ENCODE results near the gene GREB1.

The GREB1 gene

GRCh38 chr2:11677136-11678055 lies 143.6 kb downstream of the GREB1 start:
- DNase-seq (ENCODE audit: extremely low spot score, insufficient read length, low read depth) (no peak), FAIRE-seq (no peak)

GRCh38 chr2:11678306-11678960 lies 144.6 kb downstream of the GREB1 start:
- FAIRE-seq (no peak), DNase-seq (ENCODE audit: extremely low spot score, insufficient read length, low read depth) (no peak)

GRCh38 chr2:11679016-11679415 lies 145.2 kb downstream of the GREB1 start:
- DNase-seq (ENCODE audit: extremely low spot score, insufficient read length, low read depth) (no peak), FAIRE-seq (no peak)

GRCh38 chr2:11679486-11680181 lies 145.8 kb downstream of the GREB1 start:
- no peak for FAIRE-seq
- no peak for DNase-seq (ENCODE audit: extremely low spot score, insufficient read length, low read depth)

GRCh38 chr2:11680182-11680900 lies 146.5 kb downstream of the GREB1 start:
- DNase-seq (ENCODE audit: extremely low spot score, insufficient read length, low read depth) (no peak), FAIRE-seq (no peak)

GRCh38 chr2:11680901-11681721 lies 147.3 kb downstream of the GREB1 start:
- FAIRE-seq (no peak), DNase-seq (ENCODE audit: extremely low spot score, insufficient read length, low read depth) (no peak)

GRCh38 chr2:11681722-11682589 lies 148.1 kb downstream of the GREB1 start:
- FAIRE-seq: peak; percentile 46
- DNase-seq (ENCODE audit: extremely low spot score, insufficient read length, low read depth): peak; percentile 67

- DNase-seq (ENCODE audit: extremely low spot score, insufficient read length, low read depth): no peak
- FAIRE-seq: no peak
Observed at GRCh38 chr2:11682590-11682915, 148.7 kb downstream of the GREB1 start.

- no peak for DNase-seq (ENCODE audit: extremely low spot score, insufficient read length, low read depth)
- FAIRE-seq: no peak
Observed at GRCh38 chr2:11683476-11683875, 149.6 kb downstream of the GREB1 start.

GRCh38 chr2:11683966-11684365 lies 150.1 kb downstream of the GREB1 start:
- no peak for DNase-seq (ENCODE audit: extremely low spot score, insufficient read length, low read depth)

GRCh38 chr2:11684894-11685460 lies 151.1 kb downstream of the GREB1 start:
- no peak for FAIRE-seq

More at GRCh38 chr2:11683966-11684365, 150.1 kb downstream of the GREB1 start:
- FAIRE-seq: no peak

GRCh38 chr2:11685906-11686470 lies 152.1 kb downstream of the GREB1 start:
- DNase-seq (ENCODE audit: extremely low spot score, insufficient read length, low read depth) (no peak), FAIRE-seq (no peak)

More at GRCh38 chr2:11684894-11685460, 151.1 kb downstream of the GREB1 start:
- DNase-seq (ENCODE audit: extremely low spot score, insufficient read length, low read depth): no peak

GRCh38 chr2:11687736-11688135 lies 153.9 kb downstream of the GREB1 start:
- DNase-seq (ENCODE audit: extremely low spot score, insufficient read length, low read depth): no peak
- FAIRE-seq: no peak

- FAIRE-seq (peak; percentile 62), DNase-seq (ENCODE audit: extremely low spot score, insufficient read length, low read depth) (peak; percentile 59)
Observed at GRCh38 chr2:11688222-11689069, 154.6 kb downstream of the GREB1 start.

GRCh38 chr2:11691076-11691660 lies 157.3 kb downstream of the GREB1 start:
- DNase-seq (ENCODE audit: extremely low spot score, insufficient read length, low read depth) (no peak), FAIRE-seq (no peak)

Measured in GM18507 (cell line).